Endothelial cell of umbilical vein (primary cell): Measurements from ENCODE around the gene AGPAT1. TPM values are rescaled to one million over a fixed set of nuclear protein-coding genes. Genes with fewer than 3 reads are reported as not detected.

Experiments used
- BruUV-seq: library from RNA; stranded (reverse); fragments of 400-500 nt; replicated peaks from 2 replicates; lab custom pipeline; 2021; lab: Mats Ljungman, UMichigan
- CTCF ChIA-PET: fragments of 300-600, 350-600 bp; sonication (Branson Sonifier 250); formaldehyde crosslinking; loops from one replicate; lab custom pipeline; 2021; ENCODE audit warnings: antibody characterized with exemption, inconsistent platforms; lab: Charles Lee
- POLR2A ChIA-PET: fragments of 300-600, 350-600 bp; sonication (Branson Sonifier 250); formaldehyde crosslinking; loops from one replicate; lab custom pipeline; 2021; ENCODE audit warnings: antibody characterized with exemption, inconsistent platforms; lab: Charles Lee
- DNase-seq: peaks from one replicate; pipeline ENCODE4 v3.0.0-alpha.2; 2011; ENCODE audit warnings: low read depth, low spot score
- FAIRE-seq: peaks from 2 replicates; lab custom pipeline; 2011; peaks lifted over from hg19 to GRCh38; lab: Jason Lieb, UNC
- H2AFZ ChIP-seq: 2 replicates; pipeline ENCODE4 v1.6.0; 2012; ENCODE audit warnings: low read depth, low read length, control low read depth, inconsistent platforms
- H3K27ac ChIP-seq: 2 replicates; pipeline ENCODE4 v1.5.1; 2011; ENCODE audit warnings: low read depth, mild to moderate bottlenecking, control low read depth, low read length, moderate library complexity; ENCODE audit not compliant: insufficient read depth
- H3K27me3 ChIP-seq, 2 experiments: 2 replicates each; pipeline versions ENCODE4 v1.6.0 to v1.6.1; 2011; ENCODE audit warnings: low read length in 2 of 2, mixed read lengths in 1 of 2; ENCODE audit not compliant: control insufficient read depth in 2 of 2, insufficient read depth in 2 of 2
- H3K36me3 ChIP-seq, 2 experiments: 2 replicates in 1 of 2; 3 replicates in 1 of 2; pipeline ENCODE4 v1.5.1; 2011; ENCODE audit warnings: low read length in 2 of 2, mild to moderate bottlenecking in 1 of 2, moderate library complexity in 1 of 2; ENCODE audit not compliant: control insufficient read depth in 2 of 2, insufficient read depth in 2 of 2; ENCODE audit errors: extremely low read depth in 1 of 2
- H3K4me1 ChIP-seq: 3 replicates; pipeline ENCODE4 v1.5.1; 2011; ENCODE audit warnings: mild to moderate bottlenecking, low read length; ENCODE audit not compliant: control insufficient read depth, insufficient read depth; ENCODE audit errors: extremely low read depth
- H3K4me2 ChIP-seq: 2 replicates; pipeline ENCODE4 v1.6.1; 2011; ENCODE audit warnings: low read length, control low read depth, mixed read lengths; ENCODE audit not compliant: insufficient read depth
- H3K4me3 ChIP-seq, 3 experiments: fragments of 200-600 bp in 1 of 3; sonication (generic), shearing (Covaris generic) in 1 of 3; replicated peaks in 1 of 3; 2 replicates each; pipeline ENCODE4 v1.5.1; 2011 to 2016; ENCODE audit warnings: control low read depth in 3 of 3, low read length in 3 of 3, mild to moderate bottlenecking in 2 of 3, inconsistent platforms in 1 of 3, low read depth in 1 of 3, moderate library complexity in 1 of 3; ENCODE audit not compliant: insufficient read depth in 1 of 3
- H3K79me2 ChIP-seq: 2 replicates; pipeline ENCODE4 v1.6.0; 2012; ENCODE audit warnings: low read length, inconsistent platforms; ENCODE audit not compliant: control insufficient read depth, insufficient read depth
- H3K9ac ChIP-seq: replicated peaks from 2 replicates; pipeline ENCODE3; 2011; ENCODE audit warnings: low read length, control low read depth; ENCODE audit not compliant: insufficient read depth; ENCODE audit errors: extremely low read depth
- H3K9me1 ChIP-seq: replicated peaks from 3 replicates; pipeline ENCODE4 v1.6.0; 2011; ENCODE audit warnings: mild to moderate bottlenecking, low read length; ENCODE audit not compliant: control insufficient read depth, insufficient read depth; ENCODE audit errors: extremely low read depth
- H3K9me3 ChIP-seq: replicated peaks from 2 replicates; pipeline ENCODE4 v1.5.1; 2012; ENCODE audit warnings: low read length, inconsistent platforms; ENCODE audit not compliant: control insufficient read depth, insufficient read depth
- H4K20me1 ChIP-seq: replicated peaks from 2 replicates; pipeline ENCODE3; 2011; ENCODE audit warnings: mild to moderate bottlenecking, low read length; ENCODE audit not compliant: control insufficient read depth, insufficient read depth; ENCODE audit errors: extremely low read depth
- CTCF ChIP-seq, 2 donors: IDR thresholded peaks; 1 replicate in 1 of 2; 2 replicates in 1 of 2; pipeline ENCODE4 v1.5.1; 2011; ENCODE audit warnings: low read length in 2 of 2, mild to moderate bottlenecking in 2 of 2, moderate library complexity in 2 of 2, control low read depth in 1 of 2, inconsistent platforms in 1 of 2, low read depth in 1 of 2; ENCODE audit not compliant: insufficient read depth in 1 of 2; ENCODE audit errors: extremely low read depth in 1 of 2
- EZH2 ChIP-seq: IDR thresholded peaks from 2 replicates; pipeline ENCODE4 v1.6.1; 2012; ENCODE audit warnings: borderline replicate concordance, low read depth, mild to moderate bottlenecking, moderate library complexity, low read length, inconsistent platforms; ENCODE audit not compliant: severe bottlenecking
- FOS ChIP-seq: IDR thresholded peaks from 2 replicates; pipeline ENCODE4 v1.6.1; 2011; ENCODE audit warnings: mild to moderate bottlenecking, low read length, moderate library complexity, borderline replicate concordance; ENCODE audit not compliant: insufficient read depth
- GATA2 ChIP-seq: IDR thresholded peaks from 2 replicates; pipeline ENCODE4 v1.7.0; 2011; ENCODE audit warnings: low read depth, mild to moderate bottlenecking, moderate library complexity, mixed read lengths, low read length; ENCODE audit not compliant: insufficient read length, insufficient read depth
- JUN ChIP-seq: IDR thresholded peaks from 2 replicates; pipeline ENCODE4 v1.6.1; 2011; ENCODE audit warnings: borderline replicate concordance, low read depth; ENCODE audit not compliant: insufficient read length, insufficient read depth
- MAX ChIP-seq: IDR thresholded peaks from 2 replicates; pipeline ENCODE4 v1.6.1; 2011; ENCODE audit not compliant: insufficient read depth, insufficient read length
- MYC ChIP-seq: IDR thresholded peaks from one replicate; pipeline ENCODE4 v1.6.1; 2011; ENCODE audit warnings: mild to moderate bottlenecking, low read depth, low read length
- POLR2A ChIP-seq: IDR thresholded peaks from 2 replicates; pipeline ENCODE4 v1.6.1; 2012; ENCODE audit warnings: low read depth, mild to moderate bottlenecking, control low read depth, low read length
- POLR2AphosphoS5 ChIP-seq: IDR thresholded peaks from 2 replicates; pipeline ENCODE4 v1.6.1; 2012; ENCODE audit warnings: low read depth, mild to moderate bottlenecking, control low read depth, low read length, moderate library complexity; ENCODE audit not compliant: insufficient read depth
- dilution Hi-C: fragments of 300-500 bp; cut with MboI; formaldehyde crosslinking; loops from one replicate; pipeline ENCODE4 v1.15.0; 2019; ENCODE audit warnings: low sequenced_read_pairs; ENCODE audit not compliant: extremely low pct_ligation_motif_present
- intact Hi-C: fragments of 100-400 bp; cut with micrococcal nuclease; formaldehyde crosslinking; loops from one replicate; pipeline ENCODE4 v1.10.0; 2022
- polyA plus RNA-seq, 4 experiments: library from polyadenylated mRNA; depleted of rRNA in 3 of 4; stranded (reverse) in 3 of 4; unstranded in 1 of 4; fragments of >200 nt; gene quantifications; 2 replicates each; pipeline versions ENCODE4 v1.2.1 to v1.2.3, GENCODE V29; 2011 to 2012; ENCODE audit warnings: missing spikeins in 1 of 4
- total RNA-seq: library from RNA; stranded (reverse); gene quantifications from 2 replicates; pipeline ENCODE4 v1.2.3, GENCODE V29; 2021

The AGPAT1 gene
- total and polyA plus RNA-seq, 2 donors (not counting 3 experiments of a cell fraction or from before 2014, with no cell fraction given), result 38.4 to 132 TPM

GRCh38 chr6:32168350-32168749, 7.5 kb downstream of the AGPAT1 start:
- no peak overlapping the region for H3K4me3 ChIP-seq
- H2AFZ ChIP-seq, result no peak overlapping the region
- ChIA-PET CTCF (no interaction called here), POLR2A (no interaction called here)
- no peaks in the 10 kb centered on the region for H3K4me1 ChIP-seq
- H3K27ac ChIP-seq, result no peak overlapping the region
- intact Hi-C loops, result no loop called here
- H3K27me3 ChIP-seq, result no peaks in the 10 kb centered on the region
- H3K9me1 ChIP-seq, result no peaks in the 10 kb centered on the region
- BruUV-seq, result no TSS peak
- dilution Hi-C loops, result no loop called here
- H4K20me1 ChIP-seq, result no peaks in the 10 kb centered on the region
- DNase-seq (no peak), FAIRE-seq (no peak)
- TF ChIP-seq MAX (no peak), CTCF (IDR thresholded peaks at IDR 0.05; ENCODE audit: extremely low read depth in 1 of 2, insufficient read depth in 1 of 2, low read depth in 1 of 2, low read length in 2 of 2) (no peak)
- no peaks in the 10 kb centered on the region for H3K9me3 ChIP-seq
- peaks cover 7 to 21% of the 10 kb centered on the region in 2 experiments for H3K36me3 ChIP-seq
- no peaks in the 10 kb centered on the region for H3K79me2 ChIP-seq
- no peak overlapping the region for H3K4me2 ChIP-seq
- H3K9ac ChIP-seq, result no peak overlapping the region

GRCh38 chr6:32167761-32168262, 8.1 kb downstream of the AGPAT1 start:
- peaks cover 7 to 21% of the 10 kb centered on the region in 2 experiments for H3K36me3 ChIP-seq
- CTCF ChIA-PET, result no interaction called here

More at GRCh38 chr6:32167761-32168262, 8.1 kb downstream of the AGPAT1 start:
- no peaks in the 10 kb centered on the region for H3K9me1 ChIP-seq
- POLR2A ChIA-PET, result no interaction called here
- H2AFZ ChIP-seq, result no peak overlapping the region
- no TSS peak for BruUV-seq
- no peaks in the 10 kb centered on the region for H4K20me1 ChIP-seq
- no peak overlapping the region for H3K4me3 ChIP-seq
- no peaks in the 10 kb centered on the region for H3K9me3 ChIP-seq
- TF ChIP-seq POLR2AphosphoS5 (no peak), MAX (no peak), POLR2A (no peak), GATA2 (no peak), JUN (no peak), MYC (no peak), FOS (no peak), EZH2 (no peak), CTCF (IDR thresholded peaks at IDR 0.05; ENCODE audit: extremely low read depth in 1 of 2, insufficient read depth in 1 of 2, low read depth in 1 of 2, low read length in 2 of 2) (no peak)
- dilution Hi-C loops (no loop called here), intact Hi-C loops (no loop called here)
- no peak overlapping the region for H3K4me2 ChIP-seq
- no peak for DNase-seq
- no peak overlapping the region for H3K9ac ChIP-seq
- H3K79me2 ChIP-seq, result no peaks in the 10 kb centered on the region
- no peaks in the 10 kb centered on the region for H3K27me3 ChIP-seq
- no peaks in the 10 kb centered on the region for H3K4me1 ChIP-seq
- FAIRE-seq, result no peak
- no peak overlapping the region for H3K27ac ChIP-seq
